GM12873 (cell line): ENCODE data around the gene KANK2.

ENCODE experiments used
- CTCF ChIP-seq: IDR thresholded peaks from 2 replicates; pipeline ENCODE4 v1.5.1; 2012; ENCODE audit warnings: low read depth, mild to moderate bottlenecking, moderate library complexity, low read length, control low read depth; ENCODE audit not compliant: insufficient read depth; ENCODE audit errors: missing control alignments

KANK2 gene

GRCh38 chr19:11197291-11198174, at the start of gene KANK2:
Gene KANK2 (minus strand): TSS chr19:11197545. CDS start chr19:11194511, 3,034 bp downstream.
- TF ChIP-seq CTCF: no peak

GRCh38 chr19:11246941-11247340, 49.6 kb upstream of the KANK2 start:
- no peak for TF ChIP-seq CTCF

- no peak for TF ChIP-seq CTCF
Measured at GRCh38 chr19:11244846-11245589, 47.7 kb upstream of the KANK2 start.

- no peak for TF ChIP-seq CTCF
Measured at GRCh38 chr19:11243798-11244169, 46.4 kb upstream of the KANK2 start.

GRCh38 chr19:11242864-11243797, 45.8 kb upstream of the KANK2 start:
- TF ChIP-seq CTCF: peak; percentile 79

GRCh38 chr19:11242025-11242424, 44.7 kb upstream of the KANK2 start:
- no peak for TF ChIP-seq CTCF
